Measurements from ENCODE around the gene TMEM87B.
"Not testable (repeated sequence)": the region's sequence is repeated elsewhere in the genome, so short reads cannot be mapped to it uniquely, and the experiment has no call there.

TMEM87B gene

GRCh38 chr2:112075490-112076260 lies 20.6 kb downstream of the TMEM87B start:
- no peak for DNase-seq

DNA sequence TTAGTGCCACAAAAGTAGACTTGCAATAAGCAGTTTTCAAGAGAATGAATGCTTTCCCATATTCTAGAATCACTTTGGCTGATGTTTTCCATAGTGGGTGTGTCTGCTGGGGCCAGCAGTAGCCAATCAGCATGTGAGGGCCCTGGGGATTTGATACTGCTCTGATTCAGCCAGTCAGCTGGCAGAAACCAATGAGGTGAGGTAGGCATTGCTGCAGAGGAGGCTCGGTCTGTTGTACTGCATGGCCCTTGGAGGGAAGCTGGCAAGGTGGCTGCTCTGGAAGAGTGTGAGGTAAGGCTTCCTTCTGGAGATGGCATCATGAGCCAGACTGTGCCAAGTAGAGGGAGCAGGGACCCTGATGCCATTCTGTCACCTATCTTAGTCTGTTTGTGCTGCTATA lies 22.7 kb downstream of the TMEM87B start:
- no peak for DNase-seq

- no peak for DNase-seq
These were observed 26.2 kb downstream of the TMEM87B start for GRCh38 chr2:112081262-112081661.

GRCh38 chr2:112084689-112085374 lies 29.8 kb downstream of the TMEM87B start:
- DNase-seq, result no peak

GRCh38 chr2:112085375-112085730 lies 30.3 kb downstream of the TMEM87B start:
- DNase-seq, result no peak

- DNase-seq, result no peak
These were observed 31.0 kb downstream of the TMEM87B start for GRCh38 chr2:112085916-112086669.

DNA sequence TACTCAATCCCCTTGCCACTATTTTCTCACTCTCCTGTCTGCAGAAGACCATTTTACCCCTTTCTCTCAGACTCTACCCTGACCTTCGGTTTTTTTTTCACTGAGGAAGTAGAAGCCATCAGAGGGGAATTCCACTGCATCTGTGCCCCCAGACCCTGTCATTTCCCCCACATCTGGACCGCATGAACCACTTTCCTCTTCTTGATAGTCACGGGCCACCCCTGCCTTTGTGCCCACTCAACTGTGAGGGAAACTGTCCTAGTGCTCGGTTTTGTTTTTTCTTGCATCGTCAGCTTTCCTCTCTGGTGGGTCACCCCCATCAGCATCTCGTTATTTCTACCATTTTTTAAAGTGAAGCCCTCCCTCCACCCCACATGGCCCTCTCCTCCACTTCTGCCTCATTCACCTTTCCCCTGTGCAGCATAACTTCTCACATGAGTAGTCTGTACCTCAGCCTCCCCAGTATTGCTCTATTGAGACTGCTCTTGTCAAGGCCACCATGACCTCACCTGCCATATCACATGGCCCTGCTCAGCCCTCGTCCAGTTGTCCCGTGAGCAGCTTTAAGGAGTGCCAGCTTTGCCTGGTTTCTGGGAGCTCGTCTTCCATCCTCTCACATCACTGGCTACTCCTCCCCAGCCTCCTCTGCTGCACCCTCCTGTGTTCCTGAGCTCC lies 32.4 kb downstream of the TMEM87B start:
- DNase-seq, result no peak

GRCh38 chr2:112089375-112089774 lies 34.3 kb downstream of the TMEM87B start:
- DNase-seq, result no peak

- no peak for DNase-seq
These were observed 37.4 kb downstream of the TMEM87B start for GRCh38 chr2:112092286-112093041.

GRCh38 chr2:112093216-112093615 lies 38.1 kb downstream of the TMEM87B start:
- no peak for DNase-seq

- DNase-seq, result no peak
These were observed 40.6 kb downstream of the TMEM87B start for GRCh38 chr2:112095681-112096080.

GRCh38 chr2:112096098-112096497 lies 41.0 kb downstream of the TMEM87B start:
- DNase-seq, result no peak

GRCh38 chr2:112108178-112108832 lies 53.2 kb downstream of the TMEM87B start:
- no peak for DNase-seq

DNA sequence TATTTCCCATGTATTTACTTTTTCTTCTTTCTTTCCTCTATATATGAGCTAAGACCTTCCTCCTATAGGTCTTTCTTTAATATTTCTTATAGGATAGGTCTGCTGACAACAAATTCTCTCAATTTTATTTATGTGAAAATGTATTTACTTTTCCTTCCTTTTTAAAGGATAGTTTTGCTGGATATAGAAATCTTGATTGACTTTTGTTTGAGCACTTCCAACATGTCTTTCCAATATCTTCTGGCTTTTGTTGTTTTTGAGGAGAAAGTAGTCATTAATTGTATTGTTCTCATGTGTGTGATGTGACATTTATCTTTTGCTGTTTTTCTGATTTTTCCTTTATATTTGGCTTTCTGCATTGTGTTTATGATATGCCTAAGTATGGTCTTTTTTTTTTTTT lies 54.2 kb downstream of the TMEM87B start:
- no peak for DNase-seq

- no peak for DNase-seq
These were observed 55.9 kb downstream of the TMEM87B start for GRCh38 chr2:112110966-112111365.

DNA sequence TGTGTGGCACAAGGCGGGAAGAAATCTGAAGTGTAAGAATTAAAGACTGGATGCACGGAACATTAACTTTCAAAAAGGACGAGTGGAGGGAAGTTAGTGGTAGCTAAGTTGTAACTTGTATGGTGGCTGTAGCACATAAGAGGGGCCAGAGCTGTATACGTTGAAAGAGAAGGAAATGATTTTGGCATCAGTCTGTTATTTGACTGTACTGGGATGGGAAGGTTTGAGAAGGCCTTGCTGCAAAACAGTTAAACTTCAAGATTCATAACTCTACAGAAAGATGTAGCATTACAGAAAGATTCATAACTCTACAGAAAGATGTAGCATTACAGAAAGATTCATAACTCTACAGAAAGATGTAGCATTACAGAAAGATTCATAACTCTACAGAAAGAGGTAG lies 58.3 kb downstream of the TMEM87B start:
- not testable (repeated sequence) for DNase-seq

DNA sequence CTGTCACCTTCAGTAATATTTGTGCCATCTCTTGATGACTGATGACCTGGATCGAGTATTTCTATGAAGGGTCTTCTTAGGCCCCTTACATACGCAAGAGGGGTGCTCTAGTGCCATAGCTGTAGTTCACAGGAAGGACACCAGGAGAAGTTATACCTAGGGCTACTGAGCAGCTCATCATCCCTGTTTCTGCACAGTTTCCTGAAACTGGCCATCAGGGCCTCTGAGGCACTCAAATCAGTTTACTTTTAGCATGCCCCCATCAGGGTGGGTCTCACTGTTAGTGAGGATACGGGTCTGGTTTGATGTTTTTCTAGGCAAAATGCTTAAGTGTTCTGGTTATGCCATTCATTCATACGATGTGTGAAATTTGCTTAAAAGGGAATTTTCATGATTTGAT lies 63.1 kb downstream of the TMEM87B start:
- no peak for DNase-seq

- DNase-seq, result peak; percentile 51
These were observed 66.7 kb downstream of the TMEM87B start for GRCh38 chr2:112121682-112122254.

DNA sequence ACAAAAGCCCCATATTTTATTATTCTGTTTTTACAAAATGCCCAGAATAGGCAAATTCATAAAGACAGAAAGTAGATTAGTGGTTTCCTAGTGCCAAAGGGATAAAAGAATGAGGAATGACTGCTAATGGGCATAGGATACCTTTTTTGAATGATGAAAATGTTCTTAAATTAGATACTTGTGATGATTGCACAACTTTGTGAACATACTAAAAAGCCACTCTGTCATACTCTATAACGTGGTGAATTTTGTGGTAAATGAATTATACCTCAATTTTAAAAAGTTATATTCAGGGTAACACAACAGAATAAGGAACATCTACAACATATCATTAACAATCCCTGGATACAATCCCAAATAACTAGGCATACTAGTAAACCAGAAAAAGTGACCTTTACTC lies 74.0 kb downstream of the TMEM87B start:
- DNase-seq, result no peak

GRCh38 chr2:112133344-112133743 lies 78.3 kb downstream of the TMEM87B start:
- no peak for DNase-seq

DNA sequence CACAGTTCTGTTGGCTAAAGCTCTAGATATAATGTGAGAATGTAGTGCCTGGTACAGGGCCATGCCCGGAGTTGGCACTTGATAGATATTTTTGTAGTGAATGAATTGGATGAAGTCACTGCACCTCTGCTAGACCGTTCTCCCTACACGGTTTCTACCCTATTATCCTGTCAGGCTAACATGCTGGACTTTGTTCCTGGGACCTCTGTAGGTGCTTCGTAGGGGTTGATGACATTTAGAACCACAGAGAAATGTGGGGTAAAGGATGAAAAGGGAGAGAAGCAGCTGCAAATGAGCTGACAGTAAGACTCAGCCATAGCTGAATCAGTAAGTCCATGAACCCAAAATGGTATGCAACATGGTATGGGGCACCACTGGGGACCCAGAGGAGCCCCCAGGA lies 79.1 kb downstream of the TMEM87B start:
- no peak for DNase-seq

DNA sequence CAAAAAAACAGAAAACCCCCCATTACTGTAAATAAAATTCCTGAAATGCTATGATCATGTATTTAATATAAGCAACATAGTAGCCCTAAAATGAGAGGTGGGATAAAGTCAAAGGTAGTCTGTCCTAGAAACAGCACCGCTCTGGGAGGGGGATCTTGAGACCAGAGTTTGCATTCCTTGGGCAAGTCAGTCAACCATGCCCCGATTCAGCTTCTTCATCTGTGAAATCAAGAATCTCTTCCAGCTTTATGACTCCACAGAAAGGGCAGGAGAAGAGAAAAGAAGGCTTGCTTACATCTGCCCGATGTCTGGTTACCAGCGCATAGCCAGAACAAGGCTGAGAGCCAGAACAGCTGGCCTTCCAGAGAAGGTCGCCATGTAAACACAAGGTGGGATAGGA lies 81.0 kb downstream of the TMEM87B start:
- no peak for DNase-seq
